Endometrial microvascular endothelial cells (primary cell): ENCODE measurements around the gene MSANTD1. TPM values are rescaled to one million over a fixed set of nuclear protein-coding genes. Genes with fewer than 3 reads are reported as not detected.

Experiments used
- in situ Hi-C: cut with HindIII; loops from 2 replicates; pipeline ENCODE4 v1.10.0; 2017; ENCODE audit warnings: low sequenced_read_pairs, low pct_unique_long_range_greater_than_20kb; ENCODE audit errors: inconsistent ontology term
- total RNA-seq: library from RNA; depleted of rRNA; stranded (reverse); fragments of >200 nt; gene quantifications from one replicate; pipeline ENCODE4 v1.2.3, GENCODE V29; 2015; ENCODE audit errors: inconsistent ontology term

Gene MSANTD1
- total RNA-seq, 1 donor from 2014 or later: not detected

- in situ Hi-C loops: no loop called here
Observed at GRCh38 chr4:3243136-3243780, 5.7 kb upstream of the MSANTD1 start.

DNA sequence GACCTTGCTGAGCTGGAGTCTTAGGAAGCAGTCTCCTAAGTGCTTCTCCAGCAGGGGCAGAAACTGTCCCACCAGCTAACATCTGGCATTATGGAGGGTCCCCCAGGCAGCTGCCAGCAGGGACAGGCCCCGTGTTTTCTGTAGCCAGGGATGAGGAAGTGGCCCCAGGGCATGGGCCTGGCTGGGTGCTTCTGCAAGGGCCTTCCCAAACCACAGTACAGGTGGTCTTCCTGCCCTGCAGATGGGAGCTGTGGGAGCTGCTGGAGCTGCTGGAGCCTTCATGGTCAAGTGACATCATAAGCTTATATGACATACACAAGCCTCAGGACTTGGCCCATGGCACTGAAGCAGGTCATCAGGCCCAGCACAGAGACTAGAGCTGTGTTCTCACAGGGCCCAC is 5.0 kb upstream of the MSANTD1 start:
- in situ Hi-C loops: no loop called here

DNA sequence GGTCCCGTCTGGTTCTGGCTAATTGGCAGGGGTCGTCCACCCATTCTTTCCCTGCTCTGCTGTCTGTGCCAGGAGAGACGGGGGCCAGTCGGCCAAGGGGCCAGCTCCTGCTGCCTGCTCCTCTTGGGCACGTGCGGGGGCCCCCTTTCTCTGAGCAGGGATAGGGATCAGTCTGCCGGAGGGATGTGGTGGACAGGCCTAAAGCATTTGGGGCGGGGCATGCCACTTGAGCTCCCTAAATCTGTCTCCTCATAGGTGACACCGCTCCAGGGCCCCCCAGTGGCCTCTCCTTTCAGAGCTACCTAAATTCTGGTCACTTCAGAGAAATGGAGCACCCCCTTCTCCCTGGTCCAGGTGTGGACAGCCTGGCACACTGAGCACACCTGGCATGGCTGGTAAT is 4.2 kb upstream of the MSANTD1 start:
- in situ Hi-C loops: no loop called here

DNA sequence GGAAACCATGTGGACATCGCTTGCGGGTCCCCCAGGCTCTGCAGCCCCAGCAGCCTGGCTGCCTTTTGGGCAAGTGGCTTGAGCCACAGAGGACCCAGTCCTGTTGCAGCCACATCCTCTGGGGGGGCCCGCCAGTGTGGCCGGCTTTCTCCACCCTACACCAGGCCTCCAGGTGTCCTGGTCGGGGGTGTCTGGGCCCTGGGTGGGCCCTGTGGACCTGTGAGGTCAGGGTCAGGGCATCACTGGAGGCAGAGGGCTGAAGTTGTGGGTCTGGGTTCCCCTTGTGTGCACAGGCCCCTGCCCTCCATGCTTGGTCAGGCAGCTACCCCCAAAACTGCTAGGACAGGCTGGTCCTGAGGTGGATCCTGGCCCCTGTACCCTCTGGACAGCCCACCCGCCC is 3.3 kb upstream of the MSANTD1 start:
- in situ Hi-C loops: no loop called here

DNA sequence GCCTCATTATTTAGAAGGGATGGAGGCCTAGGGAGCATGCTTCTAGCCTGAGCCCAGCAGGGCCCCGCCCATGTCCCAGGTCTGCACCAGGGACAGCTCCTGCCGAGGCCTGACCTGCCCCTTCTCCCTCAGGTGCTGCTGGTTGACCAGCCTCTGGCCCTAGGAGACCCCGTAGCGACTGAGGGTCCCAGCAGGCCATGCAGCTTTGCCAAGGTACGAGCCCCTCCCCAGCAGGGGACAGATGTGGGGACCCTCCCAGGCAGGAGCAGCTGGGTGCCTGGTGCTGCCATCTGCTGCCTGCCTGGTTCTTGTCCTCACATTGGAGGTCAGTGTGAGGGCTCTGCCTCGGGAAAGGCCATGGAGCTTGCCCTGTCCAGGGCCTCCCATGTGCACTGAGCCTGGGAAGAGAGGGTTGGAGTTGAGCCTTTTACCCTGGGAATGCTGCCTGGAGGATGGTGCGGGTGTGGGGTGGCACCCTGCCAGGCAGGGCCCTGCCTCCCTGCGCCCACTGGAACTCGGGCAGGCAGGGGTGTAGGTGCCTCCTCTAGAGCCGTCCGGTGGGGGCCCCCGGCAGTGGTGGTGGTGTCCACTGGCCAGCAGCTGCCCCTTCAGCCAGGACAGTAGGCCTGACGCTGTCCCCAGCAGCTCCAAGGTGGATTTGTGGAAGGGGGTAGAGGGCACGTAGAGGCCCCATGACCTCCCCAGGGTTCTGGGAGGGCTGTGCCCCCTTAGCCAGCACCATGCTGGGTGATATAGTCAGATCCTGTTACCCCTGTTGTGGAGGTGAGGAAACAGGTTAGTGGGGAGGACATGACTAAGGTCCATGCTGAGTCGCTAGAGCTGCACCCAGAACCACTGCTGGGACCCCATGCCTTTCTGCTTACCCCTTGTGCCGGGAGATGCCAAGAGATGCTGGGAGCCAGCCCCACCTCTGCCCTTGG is 2.2 kb upstream of the MSANTD1 start:
- in situ Hi-C loops: no loop called here

DNA sequence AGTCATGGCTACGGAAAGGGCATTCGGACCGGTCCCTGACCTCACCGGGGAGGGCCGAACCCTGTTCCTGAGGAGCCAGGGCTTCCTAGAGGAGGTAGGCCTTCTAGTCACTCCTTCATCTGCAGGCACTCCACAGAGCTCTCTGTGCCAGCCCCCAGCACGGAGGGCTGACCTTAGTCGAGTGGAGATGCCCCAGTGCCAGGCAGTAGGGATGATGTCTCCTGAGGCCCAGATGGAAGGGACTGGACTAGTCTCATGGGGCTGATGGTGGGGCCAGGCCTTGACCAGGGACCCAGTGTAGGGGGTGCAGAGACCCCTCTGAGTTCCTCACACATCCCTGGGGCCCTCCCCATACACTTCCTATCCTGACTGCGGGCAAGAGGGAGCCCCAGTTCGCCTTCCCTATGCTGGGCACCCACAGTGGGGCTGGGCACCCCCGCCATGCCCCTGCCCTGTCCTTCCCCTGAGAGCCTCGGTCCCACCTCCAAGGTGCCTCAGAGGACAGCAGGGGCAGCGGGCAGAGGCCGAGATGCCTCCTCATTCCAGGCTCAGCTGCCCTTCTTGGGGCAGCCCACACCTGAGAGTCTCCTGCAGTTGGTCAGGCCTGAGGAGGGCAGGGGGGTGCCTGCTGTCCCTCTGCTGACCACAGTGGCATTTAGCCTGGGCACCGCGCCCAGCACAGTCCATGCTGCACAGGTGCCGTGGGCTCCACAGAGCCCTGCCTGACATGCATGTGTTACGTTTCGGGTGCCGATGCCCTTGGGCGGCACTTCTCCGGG is 1.4 kb upstream of the MSANTD1 start:
- in situ Hi-C loops: no loop called here

GRCh38 chr4:3248178-3248480 is 830 bp upstream of the MSANTD1 start:
- in situ Hi-C loops: no loop called here

DNA sequence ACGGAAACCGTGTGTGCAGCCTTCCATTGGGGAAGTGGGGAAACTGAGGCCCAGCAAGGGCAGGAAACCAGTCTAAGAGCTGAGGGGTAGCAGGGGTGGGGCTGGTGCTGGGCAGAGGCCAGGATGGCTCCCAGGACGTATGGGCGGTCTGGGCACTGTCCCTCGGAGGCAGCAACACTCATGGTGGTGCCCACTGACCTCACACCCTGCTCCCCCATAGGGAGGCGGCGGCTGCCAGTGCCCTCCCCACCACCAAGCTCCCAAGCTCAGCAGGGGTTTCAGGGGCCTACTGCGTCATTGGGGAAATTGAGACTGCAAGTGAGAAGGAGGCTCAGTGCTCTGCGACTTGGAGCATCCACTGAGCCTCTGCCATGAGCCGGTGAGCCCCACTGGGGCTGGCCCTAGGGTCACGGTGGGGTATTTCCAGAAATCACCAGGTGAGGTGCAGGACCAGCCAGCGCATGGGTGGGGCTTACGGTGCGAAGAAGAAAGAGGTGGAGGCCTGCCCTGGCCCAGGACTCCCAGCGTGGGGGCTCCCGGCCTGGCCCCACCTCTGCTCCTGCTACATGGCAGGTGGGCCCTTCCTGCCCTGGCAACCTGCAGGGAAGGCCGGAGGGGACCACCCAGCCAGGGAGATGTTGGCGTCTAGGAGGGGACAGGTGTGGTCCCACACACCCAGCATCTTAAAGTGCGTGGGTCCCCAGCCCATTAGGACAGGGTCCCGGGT is 915 bp downstream of the MSANTD1 start:
- in situ Hi-C loops: no loop called here

GRCh38 chr4:3250438-3250955 is 1.5 kb downstream of the MSANTD1 start:
- in situ Hi-C loops: no loop called here

GRCh38 chr4:3250956-3251690 is 2.2 kb downstream of the MSANTD1 start:
- in situ Hi-C loops: no loop called here

DNA sequence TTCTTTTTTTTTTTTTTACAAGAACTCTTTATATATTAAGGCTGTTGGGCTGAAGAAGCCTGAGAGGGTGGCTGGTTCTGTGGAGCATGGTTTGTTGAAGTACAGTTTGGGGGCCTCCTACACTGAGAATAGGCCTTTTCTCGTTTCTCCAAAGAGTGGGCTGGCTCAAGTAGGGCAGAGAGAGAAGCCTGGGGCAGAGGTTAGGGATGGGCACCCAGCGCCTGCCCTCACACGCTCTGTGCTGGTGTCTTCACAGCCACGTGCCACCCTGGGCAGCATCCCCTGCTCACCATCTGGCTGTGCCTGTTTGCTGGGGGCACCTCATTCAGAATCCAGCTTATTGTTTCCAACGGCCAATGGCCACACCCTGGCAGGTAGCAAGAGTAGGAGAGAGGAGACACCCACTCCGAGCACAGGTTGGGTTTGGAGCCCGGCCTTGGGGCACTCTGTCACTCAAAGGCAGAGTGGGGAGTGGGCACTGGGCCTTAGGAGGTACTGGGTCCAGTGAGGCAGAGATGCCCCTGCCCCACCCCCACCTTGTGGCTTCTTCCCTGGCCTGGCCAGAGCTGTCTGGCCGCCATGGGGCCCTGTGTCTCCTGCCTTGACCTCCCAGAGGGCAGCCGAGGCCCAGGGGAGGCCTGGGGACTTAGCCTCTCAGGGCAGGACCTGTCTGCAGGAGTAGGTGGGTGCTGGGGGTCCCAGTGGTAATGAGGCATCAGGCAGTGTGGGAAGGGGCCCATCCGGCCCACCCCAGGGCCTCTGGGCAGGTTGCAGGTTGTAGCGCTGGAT is 2.9 kb downstream of the MSANTD1 start:
- in situ Hi-C loops: no loop called here

- in situ Hi-C loops: no loop called here
Observed at GRCh38 chr4:3252480-3252828, 3.5 kb downstream of the MSANTD1 start.

DNA sequence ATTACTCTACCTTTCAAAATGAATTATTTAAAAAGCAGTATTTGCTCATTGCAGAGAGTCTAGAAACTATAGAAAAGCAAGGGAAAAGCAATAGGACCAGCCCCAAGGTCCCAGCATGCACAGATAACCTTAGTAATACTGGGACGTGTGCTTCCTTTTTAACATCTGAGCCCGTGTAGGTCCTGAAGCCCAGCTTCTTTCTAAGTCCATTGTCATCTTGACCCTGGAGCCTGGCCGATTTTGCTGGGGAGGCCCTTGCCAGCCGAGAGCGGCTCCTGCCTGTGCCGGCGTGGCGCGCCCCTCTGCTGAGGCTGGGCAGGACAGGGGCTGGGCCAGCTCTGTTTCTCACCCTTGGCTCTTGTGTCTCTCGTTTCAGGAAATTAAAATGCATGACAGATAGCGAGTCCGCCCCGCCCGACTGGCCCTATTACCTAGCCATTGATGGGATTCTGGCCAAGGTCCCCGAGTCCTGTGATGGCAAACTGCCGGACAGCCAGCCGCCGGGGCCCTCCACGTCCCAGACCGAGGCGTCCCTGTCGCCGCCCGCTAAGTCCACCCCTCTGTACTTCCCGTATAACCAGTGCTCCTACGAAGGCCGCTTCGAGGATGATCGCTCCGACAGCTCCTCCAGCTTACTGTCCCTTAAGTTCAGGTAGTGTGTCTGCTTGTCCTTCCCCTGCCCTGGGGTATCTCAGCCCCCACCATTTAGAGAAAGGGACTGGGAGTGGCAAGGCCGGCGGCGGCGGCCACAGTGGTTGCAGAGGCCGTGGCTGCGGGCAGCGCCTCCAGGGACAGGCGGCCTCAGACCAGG is 4.1 kb downstream of the MSANTD1 start:
- in situ Hi-C loops: no loop called here

- in situ Hi-C loops: no loop called here
Observed at GRCh38 chr4:3253808-3254207, 4.8 kb downstream of the MSANTD1 start.

GRCh38 chr4:3254302-3255131 is 5.6 kb downstream of the MSANTD1 start:
- in situ Hi-C loops: no loop called here

DNA sequence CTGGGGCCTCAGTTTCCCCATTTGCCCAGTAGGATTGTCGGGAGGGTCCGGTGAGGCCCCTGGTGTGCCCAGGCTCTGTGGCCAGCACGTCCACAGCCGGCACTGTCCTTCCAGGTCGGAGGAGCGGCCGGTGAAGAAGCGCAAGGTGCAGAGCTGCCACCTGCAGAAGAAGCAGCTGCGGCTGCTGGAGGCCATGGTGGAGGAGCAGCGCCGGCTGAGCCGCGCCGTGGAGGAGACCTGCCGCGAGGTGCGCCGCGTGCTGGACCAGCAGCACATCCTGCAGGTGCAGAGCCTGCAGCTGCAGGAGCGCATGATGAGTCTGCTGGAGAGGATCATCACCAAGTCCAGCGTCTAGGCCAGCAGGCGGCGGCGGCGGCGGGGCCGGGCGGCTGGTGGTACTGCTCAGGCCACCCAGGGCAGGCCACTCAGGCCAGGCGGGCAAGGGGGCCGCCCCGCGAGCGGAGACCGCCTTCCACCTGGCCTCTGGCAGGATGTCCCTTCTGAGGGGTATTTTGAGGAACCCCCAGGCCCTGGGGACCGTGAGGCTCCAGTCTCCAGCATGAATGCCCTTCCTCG is 6.7 kb downstream of the MSANTD1 start:
- in situ Hi-C loops: no loop called here
